ENCODE results near the gene LVRN.

The LVRN gene

DNA sequence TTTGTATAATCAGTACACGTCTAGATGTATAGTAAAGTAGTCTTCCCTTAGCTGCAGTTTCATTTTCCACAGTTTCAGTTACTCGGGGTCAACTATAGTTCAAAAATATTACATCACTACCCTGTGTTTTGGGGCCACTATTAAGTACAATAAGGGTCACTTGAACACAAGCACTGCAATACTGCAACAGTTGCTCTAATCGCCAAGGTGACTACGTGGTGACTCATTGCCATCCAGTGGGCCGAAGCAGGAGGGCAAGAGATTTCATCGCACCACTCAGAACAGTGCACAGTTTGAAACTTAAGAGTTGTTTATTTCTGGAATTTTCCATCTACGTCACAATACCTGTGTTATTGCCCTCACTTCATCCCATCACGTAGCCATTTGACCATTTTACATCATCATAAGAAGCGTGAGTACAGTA, 69.8 kb downstream of the LVRN start, which contains the start of gene ARL14EPL:
ARL14EPL (plus strand) TSS at position 379 of the 424 bp plus-strand sequence. CDS start 18,994 bp downstream, outside the sequence.
- peak in 1 of 2 experiments; percentile 8 for DNase-seq

DNA sequence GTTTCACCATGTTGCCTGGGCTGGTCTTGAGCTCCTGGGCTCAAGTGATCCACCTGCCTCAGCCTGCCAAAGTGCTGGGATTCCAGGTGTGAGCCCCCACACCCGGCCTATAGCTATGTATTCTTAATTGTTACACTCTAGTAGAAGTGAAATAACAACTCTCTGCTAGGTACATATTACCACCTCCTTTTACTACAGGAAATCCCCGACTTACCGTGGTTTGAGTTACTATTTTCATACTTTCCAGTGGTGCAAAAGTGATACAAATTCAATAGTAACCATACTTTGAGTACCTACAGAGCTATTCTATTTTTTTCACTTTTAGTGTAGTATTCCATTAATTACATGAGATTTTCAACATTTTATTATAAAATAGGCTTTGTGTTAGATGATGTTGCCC, 70.7 kb downstream of the LVRN start:
- DNase-seq, result no peak

GRCh38 chr5:116035123-116035522, 72.8 kb downstream of the LVRN start:
- no peak for DNase-seq

DNA sequence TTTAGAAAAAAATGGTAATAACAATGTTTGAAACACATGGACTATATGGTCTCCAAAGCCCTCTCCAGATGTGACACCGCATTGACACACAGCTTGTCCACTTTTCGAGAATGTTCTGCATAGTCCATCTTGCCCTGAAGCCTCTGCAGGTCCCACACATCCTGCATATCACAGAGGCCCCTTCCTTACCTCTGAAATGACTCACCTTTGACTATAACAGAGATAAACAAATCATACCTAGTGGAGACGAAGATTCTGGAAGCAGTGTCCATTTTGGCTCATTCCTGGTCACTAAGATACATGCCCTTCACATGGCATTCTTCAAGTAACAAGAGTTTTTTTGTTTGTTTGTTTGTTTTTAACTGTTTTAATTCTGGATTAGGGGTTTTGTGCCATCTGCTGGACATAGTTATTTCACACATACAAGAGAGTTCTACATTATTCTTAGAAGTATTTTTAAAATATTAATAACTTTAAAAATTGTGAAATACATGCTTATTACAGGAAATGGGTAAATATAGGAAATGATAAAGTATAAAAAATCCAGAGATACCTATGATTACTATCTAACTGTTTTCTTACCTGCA, 75.1 kb downstream of the LVRN start:
- no peak for DNase-seq

GRCh38 chr5:116038817-116039216, 76.5 kb downstream of the LVRN start:
- no peak for DNase-seq

DNA sequence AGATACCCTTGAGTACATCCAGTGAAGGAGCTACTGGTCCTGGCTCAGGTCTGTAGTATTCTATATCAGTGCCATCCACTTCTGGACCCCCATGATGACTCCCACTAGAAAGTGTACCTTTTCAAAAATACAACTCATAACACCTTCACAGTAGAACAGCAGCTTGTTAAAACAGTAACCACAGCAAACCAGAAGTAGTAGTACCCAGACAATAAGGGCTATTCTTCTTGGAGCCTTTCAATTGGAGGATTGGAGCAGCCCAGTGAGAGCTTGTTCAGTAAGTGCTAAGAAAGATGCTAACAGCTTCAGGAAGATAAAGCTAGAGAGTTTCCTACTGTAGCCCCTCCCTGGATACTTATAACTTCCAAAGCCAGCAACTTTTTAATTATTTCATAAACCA, 80.1 kb downstream of the LVRN start:
- DNase-seq, result no peak

DNA sequence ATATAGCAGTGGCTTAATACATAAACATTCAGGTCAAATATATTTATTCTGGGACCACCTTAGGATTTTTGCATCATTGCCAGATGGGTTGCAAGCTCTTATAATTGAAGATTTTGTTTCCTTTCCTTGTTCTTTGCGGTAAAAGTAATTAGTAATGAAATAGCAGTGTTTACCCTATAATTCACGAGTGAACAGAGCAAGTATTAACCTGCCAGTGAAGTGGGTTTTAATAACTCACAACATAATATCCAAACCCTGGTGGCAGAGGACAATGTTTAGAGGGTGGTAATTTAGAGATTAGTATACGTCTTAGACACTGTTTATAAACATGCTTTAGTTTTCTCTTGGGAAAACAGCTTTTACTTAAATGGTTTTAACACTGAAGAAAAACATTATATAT, 81.8 kb downstream of the LVRN start:
- no peak for DNase-seq

GRCh38 chr5:116045821-116046220, 83.5 kb downstream of the LVRN start:
- no peak for DNase-seq

GRCh38 chr5:116046261-116046660, 84.0 kb downstream of the LVRN start:
- DNase-seq, result no peak

DNA sequence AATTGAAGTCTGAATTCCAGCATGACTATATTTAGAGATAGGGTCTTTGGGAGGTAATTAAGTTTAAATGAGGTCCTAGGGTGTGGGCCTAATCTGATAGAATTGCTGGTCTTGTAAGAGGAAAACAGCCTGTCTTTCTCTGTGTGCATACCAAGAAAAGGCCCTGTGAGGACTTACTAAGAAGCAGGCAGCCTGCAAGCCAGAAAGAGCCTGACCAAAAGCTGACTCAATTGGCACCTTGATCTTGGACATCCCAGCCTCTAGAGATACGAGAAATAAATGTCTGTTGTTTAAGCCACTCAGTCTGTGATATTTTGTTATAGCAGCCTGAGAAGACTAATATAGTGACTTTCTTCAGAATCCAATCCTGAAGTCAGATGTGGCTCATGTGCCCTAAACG, 84.5 kb downstream of the LVRN start:
- DNase-seq, result no peak

- no peak for DNase-seq
Measured at GRCh38 chr5:116058346-116058936, 96.2 kb downstream of the LVRN start.

- no peak for DNase-seq
Measured at GRCh38 chr5:116062352-116062751, 100.1 kb downstream of the LVRN start.

GRCh38 chr5:116063950-116064349, 101.7 kb downstream of the LVRN start:
- no peak for DNase-seq

GRCh38 chr5:116068028-116068632, 105.9 kb downstream of the LVRN start:
- peak; percentile 4 to 10 for DNase-seq

GRCh38 chr5:116071211-116071610, 108.9 kb downstream of the LVRN start:
- no peak for DNase-seq

DNA sequence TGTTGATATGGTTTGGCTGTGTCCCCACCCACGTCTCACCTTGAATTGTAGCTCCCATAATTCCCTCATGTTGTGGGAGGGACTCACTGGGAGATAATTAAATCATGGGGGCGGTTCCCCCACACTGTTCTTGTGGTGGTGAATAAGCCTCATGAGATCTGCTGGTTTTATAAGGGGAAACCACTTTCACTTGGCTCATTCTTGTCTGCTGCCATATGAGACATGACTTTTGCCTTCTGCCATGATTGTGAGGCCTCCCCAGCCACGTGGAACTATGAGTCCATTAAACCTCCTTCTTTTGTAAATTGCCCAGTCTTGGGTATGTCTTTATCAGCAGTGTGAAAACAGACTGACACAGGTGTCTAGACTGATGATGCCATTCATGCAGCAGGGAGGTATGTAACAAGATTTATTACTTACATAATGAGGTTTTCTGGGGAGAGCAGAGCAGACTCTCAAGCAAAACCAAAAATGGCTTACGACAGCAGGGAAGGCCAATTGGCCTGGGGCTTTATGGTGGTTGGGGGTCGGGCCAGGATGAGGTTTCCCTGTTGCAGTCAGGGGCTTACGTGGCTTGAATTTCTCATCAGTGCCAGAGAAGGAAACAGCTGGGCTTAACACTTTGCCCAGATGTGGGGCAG, 113.0 kb downstream of the LVRN start:
- no peak for DNase-seq

- no peak for DNase-seq
Measured at GRCh38 chr5:116076496-116076895, 114.2 kb downstream of the LVRN start.

Data from SHP77 (cell line).